ENCODE results near the gene LONP2.

LONP2 gene

GRCh38 chr16:48204825-48205151, 39.3 kb upstream of the LONP2 start:
- TF ChIP-seq CTCF (conservative IDR thresholded peaks at IDR 0.05; ENCODE audit: low read depth, low read length) = no peak
- H3K4me3 ChIP-seq (ENCODE audit: low read length) = no peak overlapping the region
- DNase-seq (ENCODE audit: low read depth) = no peak

GRCh38 chr16:48206594-48207242, 37.4 kb upstream of the LONP2 start:
- DNase-seq (ENCODE audit: low read depth) = no peak
- TF ChIP-seq CTCF (conservative IDR thresholded peaks at IDR 0.05; ENCODE audit: low read depth, low read length) = no peak
- H3K4me3 ChIP-seq (ENCODE audit: low read length) = no peak overlapping the region

- no peak for DNase-seq (ENCODE audit: low read depth)
- no peak for TF ChIP-seq CTCF (conservative IDR thresholded peaks at IDR 0.05; ENCODE audit: low read depth, low read length)
- no peak overlapping the region for H3K4me3 ChIP-seq (ENCODE audit: low read length)
Observed at GRCh38 chr16:48210747-48211146, 33.4 kb upstream of the LONP2 start.

GRCh38 chr16:48212033-48212432, 32.1 kb upstream of the LONP2 start:
- no peak overlapping the region for H3K4me3 ChIP-seq (ENCODE audit: low read length)
- DNase-seq (ENCODE audit: low read depth) = no peak
- TF ChIP-seq CTCF (conservative IDR thresholded peaks at IDR 0.05; ENCODE audit: low read depth, low read length) = no peak

GRCh38 chr16:48215738-48216137, 28.4 kb upstream of the LONP2 start:
- no peak for DNase-seq (ENCODE audit: low read depth)
- no peak overlapping the region for H3K4me3 ChIP-seq (ENCODE audit: low read length)
- no peak for TF ChIP-seq CTCF (conservative IDR thresholded peaks at IDR 0.05; ENCODE audit: low read depth, low read length)

GRCh38 chr16:48217708-48218107, 26.4 kb upstream of the LONP2 start:
- H3K4me3 ChIP-seq (ENCODE audit: low read length) = no peak overlapping the region
- no peak for DNase-seq (ENCODE audit: low read depth)
- TF ChIP-seq CTCF (conservative IDR thresholded peaks at IDR 0.05; ENCODE audit: low read depth, low read length) = no peak

GRCh38 chr16:48218473-48218872, 25.6 kb upstream of the LONP2 start:
- DNase-seq (ENCODE audit: low read depth) = no peak
- no peak overlapping the region for H3K4me3 ChIP-seq (ENCODE audit: low read length)
- TF ChIP-seq CTCF (conservative IDR thresholded peaks at IDR 0.05; ENCODE audit: low read depth, low read length) = no peak

All from retinal pigment epithelial cell (primary cell).